ENCODE data around the gene IFRD2. TPM values are rescaled to one million over a fixed set of nuclear protein-coding genes. Genes with fewer than 3 reads are reported as not detected.

IFRD2 gene
- total RNA-seq, 1 experiment from 2014 or later: 111 TPM

DNA sequence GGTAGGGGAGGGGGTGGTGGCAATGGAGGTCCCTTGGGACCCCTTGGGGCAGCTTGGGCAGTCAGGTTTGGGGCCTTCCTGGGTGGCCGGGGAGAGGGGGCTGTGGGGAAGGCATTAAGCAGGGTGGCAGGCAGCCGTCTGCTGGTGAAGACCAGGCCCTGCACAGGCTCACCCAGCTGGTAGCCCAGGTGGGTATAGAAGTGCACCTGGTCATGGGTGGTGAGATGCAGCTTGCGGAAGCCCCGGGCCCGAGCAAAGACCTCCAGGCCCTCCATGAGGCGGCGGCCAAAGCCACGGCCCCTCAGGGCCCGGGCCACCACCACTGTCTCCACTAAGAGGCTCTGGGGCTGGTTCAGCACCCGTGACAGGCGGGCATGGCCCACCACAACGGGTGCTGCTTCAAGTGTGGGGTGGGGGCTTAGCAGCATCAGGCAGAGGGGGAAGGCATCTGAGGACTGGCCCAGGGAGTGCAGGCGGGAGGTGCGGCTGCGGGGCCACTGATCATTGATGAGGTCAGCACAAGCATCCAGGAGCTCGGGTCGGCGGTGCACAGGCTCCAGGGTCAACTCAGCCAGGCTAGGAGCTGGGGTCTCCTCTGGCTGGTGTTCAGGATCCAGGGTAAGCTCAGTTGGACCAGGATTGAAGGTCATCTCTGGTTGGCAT lies 4.6 kb upstream of the IFRD2 start:
- no peak overlapping the region for H3K4me3 ChIP-seq (ENCODE audit: low read depth in 2 of 2, low read length in 2 of 2)
- BruUV-seq (replicated peaks): no TSS peak
- peaks cover 10% of the 10 kb centered on the region for H3K4me1 ChIP-seq (ENCODE audit: control insufficient read depth, insufficient read depth, low read length)
- intact Hi-C loops (cut with micrococcal nuclease; ENCODE audit: unreplicated experiment) (no loop called here), in situ Hi-C loops (cut with HindIII; ENCODE audit: low pct_unique_long_range_greater_than_20kb, low sequenced_read_pairs) (no loop called here)
- no peak for ATAC-seq
- TF ChIP-seq TCF7L2 (IDR thresholded peaks at IDR 0.05; ENCODE audit: low read depth, low read length): no peak
- H3K27ac ChIP-seq (ENCODE audit: low read length): no peak overlapping the region
- POLR2A ChIA-PET: no interaction called here
- no peaks in the 10 kb centered on the region for H3K9me3 ChIP-seq (ENCODE audit: control insufficient read depth, insufficient read depth, low read depth, low read length)
- H3K36me3 ChIP-seq (ENCODE audit: control insufficient read depth, insufficient read depth, low read length): no peaks in the 10 kb centered on the region
- CTCF ChIA-PET: interaction anchor here (0.6 kb wide), 1 partner anchor 265 kb away, joined by 3 read pairs; no protein-coding TSS in a partner anchor
- DNase-seq (ENCODE audit: low read depth, low spot score): no peak
- H3K27me3 ChIP-seq (ENCODE audit: control insufficient read depth, insufficient read depth, low read length): no peaks in the 10 kb centered on the region

DNA sequence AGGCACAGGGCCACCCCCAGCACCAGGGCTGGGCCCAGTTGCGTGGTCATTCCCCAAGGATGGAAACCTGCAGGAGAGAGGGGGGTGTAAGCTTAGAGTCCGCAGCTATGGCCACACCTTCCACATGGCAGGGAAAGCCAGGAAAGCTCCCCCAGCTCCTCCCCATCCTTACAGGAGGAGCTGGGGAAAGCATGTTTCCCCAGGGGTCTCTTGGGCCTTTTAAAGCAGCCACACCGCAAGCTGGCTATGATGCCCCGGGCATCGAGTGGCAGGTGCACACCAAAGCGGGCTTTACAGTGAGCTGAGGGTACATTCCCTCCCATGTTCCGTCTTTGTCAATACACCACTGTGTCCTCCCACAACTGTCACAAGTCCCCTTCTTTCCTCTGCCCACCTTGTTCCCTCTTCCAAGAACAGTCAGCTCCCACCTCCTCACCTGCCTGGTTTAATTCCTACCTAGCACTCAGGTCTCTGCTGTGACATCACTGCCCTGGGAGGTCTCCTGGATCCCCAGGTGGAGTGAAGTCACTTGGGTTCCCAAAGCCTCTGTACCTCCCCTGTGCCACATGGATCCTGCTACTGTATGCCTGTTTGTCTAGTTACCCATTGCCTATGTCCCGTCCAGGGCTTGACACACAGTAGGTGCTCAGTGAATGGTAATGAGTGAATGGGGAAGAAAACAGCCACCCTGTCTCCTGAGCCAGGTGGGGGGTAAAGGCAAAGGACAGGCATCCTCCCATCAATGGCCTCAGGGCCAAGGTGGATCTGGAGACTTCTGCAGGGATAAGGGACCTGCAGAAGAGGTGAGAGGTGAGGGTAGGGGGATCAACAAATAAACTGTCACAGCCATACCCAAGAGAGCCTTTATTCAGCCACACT lies 3.6 kb upstream of the IFRD2 start:
- no peaks in the 10 kb centered on the region for H3K9me3 ChIP-seq (ENCODE audit: control insufficient read depth, insufficient read depth, low read depth, low read length)
- no TSS peak for BruUV-seq (replicated peaks)
- H3K27ac ChIP-seq (ENCODE audit: low read length): no peak overlapping the region
- intact Hi-C loops (cut with micrococcal nuclease; ENCODE audit: unreplicated experiment): no loop called here
- CTCF ChIA-PET: no interaction called here
- H3K4me3 ChIP-seq (ENCODE audit: low read depth in 2 of 2, low read length in 2 of 2): no peak overlapping the region
- DNase-seq (ENCODE audit: low read depth, low spot score) (no peak), ATAC-seq (no peak)
- H3K36me3 ChIP-seq (ENCODE audit: control insufficient read depth, insufficient read depth, low read length): no peaks in the 10 kb centered on the region
- POLR2A ChIA-PET: no interaction called here
- no peak for TF ChIP-seq POLR2AphosphoS5 (IDR thresholded peaks at IDR 0.05; ENCODE audit: low read depth, low read length)
- TF ChIP-seq, protein P1, sequence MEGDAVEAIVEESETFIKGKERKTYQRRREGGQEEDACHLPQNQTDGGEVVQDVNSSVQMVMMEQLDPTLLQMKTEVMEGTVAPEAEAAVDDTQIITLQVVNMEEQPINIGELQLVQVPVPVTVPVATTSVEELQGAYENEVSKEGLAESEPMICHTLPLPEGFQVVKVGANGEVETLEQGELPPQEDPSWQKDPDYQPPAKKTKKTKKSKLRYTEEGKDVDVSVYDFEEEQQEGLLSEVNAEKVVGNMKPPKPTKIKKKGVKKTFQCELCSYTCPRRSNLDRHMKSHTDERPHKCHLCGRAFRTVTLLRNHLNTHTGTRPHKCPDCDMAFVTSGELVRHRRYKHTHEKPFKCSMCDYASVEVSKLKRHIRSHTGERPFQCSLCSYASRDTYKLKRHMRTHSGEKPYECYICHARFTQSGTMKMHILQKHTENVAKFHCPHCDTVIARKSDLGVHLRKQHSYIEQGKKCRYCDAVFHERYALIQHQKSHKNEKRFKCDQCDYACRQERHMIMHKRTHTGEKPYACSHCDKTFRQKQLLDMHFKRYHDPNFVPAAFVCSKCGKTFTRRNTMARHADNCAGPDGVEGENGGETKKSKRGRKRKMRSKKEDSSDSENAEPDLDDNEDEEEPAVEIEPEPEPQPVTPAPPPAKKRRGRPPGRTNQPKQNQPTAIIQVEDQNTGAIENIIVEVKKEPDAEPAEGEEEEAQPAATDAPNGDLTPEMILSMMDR (IDR thresholded peaks at IDR 0.05): no peak
- TF ChIP-seq, protein P2, sequence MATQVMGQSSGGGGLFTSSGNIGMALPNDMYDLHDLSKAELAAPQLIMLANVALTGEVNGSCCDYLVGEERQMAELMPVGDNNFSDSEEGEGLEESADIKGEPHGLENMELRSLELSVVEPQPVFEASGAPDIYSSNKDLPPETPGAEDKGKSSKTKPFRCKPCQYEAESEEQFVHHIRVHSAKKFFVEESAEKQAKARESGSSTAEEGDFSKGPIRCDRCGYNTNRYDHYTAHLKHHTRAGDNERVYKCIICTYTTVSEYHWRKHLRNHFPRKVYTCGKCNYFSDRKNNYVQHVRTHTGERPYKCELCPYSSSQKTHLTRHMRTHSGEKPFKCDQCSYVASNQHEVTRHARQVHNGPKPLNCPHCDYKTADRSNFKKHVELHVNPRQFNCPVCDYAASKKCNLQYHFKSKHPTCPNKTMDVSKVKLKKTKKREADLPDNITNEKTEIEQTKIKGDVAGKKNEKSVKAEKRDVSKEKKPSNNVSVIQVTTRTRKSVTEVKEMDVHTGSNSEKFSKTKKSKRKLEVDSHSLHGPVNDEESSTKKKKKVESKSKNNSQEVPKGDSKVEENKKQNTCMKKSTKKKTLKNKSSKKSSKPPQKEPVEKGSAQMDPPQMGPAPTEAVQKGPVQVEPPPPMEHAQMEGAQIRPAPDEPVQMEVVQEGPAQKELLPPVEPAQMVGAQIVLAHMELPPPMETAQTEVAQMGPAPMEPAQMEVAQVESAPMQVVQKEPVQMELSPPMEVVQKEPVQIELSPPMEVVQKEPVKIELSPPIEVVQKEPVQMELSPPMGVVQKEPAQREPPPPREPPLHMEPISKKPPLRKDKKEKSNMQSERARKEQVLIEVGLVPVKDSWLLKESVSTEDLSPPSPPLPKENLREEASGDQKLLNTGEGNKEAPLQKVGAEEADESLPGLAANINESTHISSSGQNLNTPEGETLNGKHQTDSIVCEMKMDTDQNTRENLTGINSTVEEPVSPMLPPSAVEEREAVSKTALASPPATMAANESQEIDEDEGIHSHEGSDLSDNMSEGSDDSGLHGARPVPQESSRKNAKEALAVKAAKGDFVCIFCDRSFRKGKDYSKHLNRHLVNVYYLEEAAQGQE (IDR thresholded peaks at IDR 0.05; ENCODE audit: insufficient read depth in 1 of 2, low read depth in 2 of 2, low read length in 1 of 2): no peak
- no peak for TF ChIP-seq TCF7L2 (IDR thresholded peaks at IDR 0.05; ENCODE audit: low read depth, low read length)
- no peak for TF ChIP-seq SIN3A (IDR thresholded peaks at IDR 0.05; ENCODE audit: borderline replicate concordance, insufficient read depth, low read depth, low read length)
- H3K4me1 ChIP-seq (ENCODE audit: control insufficient read depth, insufficient read depth, low read length): peaks cover 13% of the 10 kb centered on the region
- no peaks in the 10 kb centered on the region for H3K27me3 ChIP-seq (ENCODE audit: control insufficient read depth, insufficient read depth, low read length)
- in situ Hi-C loops (cut with HindIII; ENCODE audit: low pct_unique_long_range_greater_than_20kb, low sequenced_read_pairs): no loop called here

All from Panc1 (cell line).